ENCODE measurements around the gene DDX18. TPM values are rescaled to one million over a fixed set of nuclear protein-coding genes. Genes with fewer than 3 reads are reported as not detected.
"Not testable (repeated sequence)": the region's sequence is repeated elsewhere in the genome, so short reads cannot be mapped to it uniquely, and the experiment has no call there.

DDX18 gene
- total RNA-seq, 1 experiment from 2014 or later: 107 TPM

DNA sequence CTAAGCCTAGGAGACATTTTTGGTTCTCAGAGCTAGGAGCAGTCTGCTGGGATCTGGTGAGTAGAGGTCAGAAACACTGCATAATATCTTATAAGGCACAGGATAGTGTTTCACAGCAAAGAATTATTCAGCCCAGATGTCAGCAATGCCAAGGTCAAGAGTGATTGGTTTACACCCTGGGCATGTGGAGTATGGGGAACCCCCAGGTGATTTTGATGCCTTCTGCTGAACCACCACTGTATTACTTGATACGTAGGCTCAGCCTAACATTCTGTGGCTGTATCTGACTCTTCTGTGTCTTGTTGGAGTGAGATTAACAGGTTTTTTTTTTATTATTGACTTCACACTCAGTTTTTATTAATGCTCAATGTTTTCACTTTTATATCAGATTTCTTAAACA, 6.0 kb downstream of the DDX18 start (continued):
- TF ChIP-seq, protein P1, sequence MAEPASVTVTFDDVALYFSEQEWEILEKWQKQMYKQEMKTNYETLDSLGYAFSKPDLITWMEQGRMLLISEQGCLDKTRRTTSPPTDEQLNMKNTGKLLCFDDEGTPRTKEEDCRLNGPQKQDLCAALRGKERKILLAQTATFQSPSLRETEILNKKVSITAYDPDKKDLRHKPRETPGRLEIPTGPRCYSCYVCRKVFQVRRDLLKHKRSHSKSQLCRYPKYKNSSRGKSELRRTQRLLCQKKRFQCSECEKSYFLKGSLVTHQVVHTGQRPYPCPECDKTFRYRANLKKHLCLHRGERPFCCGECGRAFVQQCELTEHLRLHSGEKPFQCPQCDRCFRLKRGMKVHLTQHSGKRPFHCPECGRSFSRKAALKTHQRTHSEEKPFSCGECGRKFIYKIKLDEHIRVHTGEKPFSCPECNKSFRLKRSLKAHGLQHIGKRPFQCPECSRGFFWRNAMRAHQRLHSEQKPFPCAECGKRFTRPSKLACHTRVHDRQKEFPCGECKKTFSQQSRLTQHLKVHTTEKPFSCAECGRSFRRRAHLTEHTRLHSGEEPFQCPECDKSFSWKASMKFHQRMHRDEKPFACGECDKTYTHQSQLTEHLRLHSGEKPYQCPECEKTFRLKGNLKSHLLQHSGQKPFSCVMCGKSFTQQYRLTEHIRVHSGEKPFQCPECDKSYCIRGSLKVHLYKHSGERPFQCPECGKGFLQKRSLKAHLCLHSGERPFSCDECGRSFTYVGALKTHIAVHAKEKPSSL (CRISPR knock-in tag; conservative IDR thresholded peaks at IDR 0.05): no peak
- TF ChIP-seq SMAD3 (CRISPR knock-in tag; IDR thresholded peaks at IDR 0.05; ENCODE audit: borderline replicate concordance) (no peak), ZNF281 (CRISPR knock-in tag; IDR thresholded peaks at IDR 0.05) (no peak), ZNF317 (CRISPR knock-in tag; IDR thresholded peaks at IDR 0.05; ENCODE audit: borderline replicate concordance, low read depth) (no peak), KAT7 (CRISPR knock-in tag; IDR thresholded peaks at IDR 0.05; ENCODE audit: borderline replicate concordance) (no peak), TCF7 (CRISPR knock-in tag; IDR thresholded peaks at IDR 0.05; ENCODE audit: low read depth) (no peak), NFYB (CRISPR knock-in tag; conservative IDR thresholded peaks at IDR 0.05; ENCODE audit: low read depth) (no peak), NR1H2 (CRISPR knock-in tag; IDR thresholded peaks at IDR 0.05) (no peak), EMX1 (CRISPR knock-in tag; IDR thresholded peaks at IDR 0.05) (no peak), IRF2 (CRISPR knock-in tag; IDR thresholded peaks at IDR 0.05; ENCODE audit: borderline replicate concordance, low read depth) (no peak), MYBL2 (CRISPR knock-in tag; IDR thresholded peaks at IDR 0.05) (no peak)
- TF ChIP-seq, protein P2, sequence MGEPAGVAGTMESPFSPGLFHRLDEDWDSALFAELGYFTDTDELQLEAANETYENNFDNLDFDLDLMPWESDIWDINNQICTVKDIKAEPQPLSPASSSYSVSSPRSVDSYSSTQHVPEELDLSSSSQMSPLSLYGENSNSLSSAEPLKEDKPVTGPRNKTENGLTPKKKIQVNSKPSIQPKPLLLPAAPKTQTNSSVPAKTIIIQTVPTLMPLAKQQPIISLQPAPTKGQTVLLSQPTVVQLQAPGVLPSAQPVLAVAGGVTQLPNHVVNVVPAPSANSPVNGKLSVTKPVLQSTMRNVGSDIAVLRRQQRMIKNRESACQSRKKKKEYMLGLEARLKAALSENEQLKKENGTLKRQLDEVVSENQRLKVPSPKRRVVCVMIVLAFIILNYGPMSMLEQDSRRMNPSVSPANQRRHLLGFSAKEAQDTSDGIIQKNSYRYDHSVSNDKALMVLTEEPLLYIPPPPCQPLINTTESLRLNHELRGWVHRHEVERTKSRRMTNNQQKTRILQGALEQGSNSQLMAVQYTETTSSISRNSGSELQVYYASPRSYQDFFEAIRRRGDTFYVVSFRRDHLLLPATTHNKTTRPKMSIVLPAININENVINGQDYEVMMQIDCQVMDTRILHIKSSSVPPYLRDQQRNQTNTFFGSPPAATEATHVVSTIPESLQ (CRISPR knock-in tag; IDR thresholded peaks at IDR 0.05): no peak

- CTCF ChIA-PET: interaction anchor here (1.0 kb wide), 1 partner anchor 11 kb away, joined by 4 read pairs; the partner anchor contains the start of gene DDX18
- TF ChIP-seq TP53 (CRISPR knock-in tag; IDR thresholded peaks at IDR 0.05) (no peak), USF1 (CRISPR knock-in tag; IDR thresholded peaks at IDR 0.05) (no peak), ESRRA (CRISPR knock-in tag; IDR thresholded peaks at IDR 0.05; ENCODE audit: borderline replicate concordance) (no peak), FOXK1 (CRISPR knock-in tag; IDR thresholded peaks at IDR 0.05) (no peak), ZNF416 (CRISPR knock-in tag; IDR thresholded peaks at IDR 0.05) (no peak), FOXJ3 (CRISPR knock-in tag; IDR thresholded peaks at IDR 0.05; ENCODE audit: borderline replicate concordance) (no peak), KAT7 (CRISPR knock-in tag; IDR thresholded peaks at IDR 0.05; ENCODE audit: borderline replicate concordance) (no peak), RORB (CRISPR knock-in tag; IDR thresholded peaks at IDR 0.05) (no peak)
- TF ChIP-seq, protein P3, sequence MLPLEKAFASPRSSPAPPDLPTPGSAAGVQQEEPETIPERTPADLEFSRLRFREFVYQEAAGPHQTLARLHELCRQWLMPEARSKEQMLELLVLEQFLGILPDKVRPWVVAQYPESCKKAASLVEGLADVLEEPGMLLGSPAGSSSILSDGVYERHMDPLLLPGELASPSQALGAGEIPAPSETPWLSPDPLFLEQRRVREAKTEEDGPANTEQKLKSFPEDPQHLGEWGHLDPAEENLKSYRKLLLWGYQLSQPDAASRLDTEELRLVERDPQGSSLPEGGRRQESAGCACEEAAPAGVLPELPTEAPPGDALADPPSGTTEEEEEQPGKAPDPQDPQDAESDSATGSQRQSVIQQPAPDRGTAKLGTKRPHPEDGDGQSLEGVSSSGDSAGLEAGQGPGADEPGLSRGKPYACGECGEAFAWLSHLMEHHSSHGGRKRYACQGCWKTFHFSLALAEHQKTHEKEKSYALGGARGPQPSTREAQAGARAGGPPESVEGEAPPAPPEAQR (CRISPR knock-in tag; IDR thresholded peaks at IDR 0.05): no peak
- Mint-ChIP-seq H3K9me3 (no peaks in the 10 kb centered on the region), H3K4me1 (no peaks in the 10 kb centered on the region), H3K36me3 (peaks cover 97% of the 10 kb centered on the region), H3K4me3 (no peak overlapping the region), H3K27ac (no peak overlapping the region), H3K27me3 (ENCODE audit: low read depth) (no peaks in the 10 kb centered on the region)
- POLR2A ChIA-PET: interaction anchor here (0.7 kb wide), 1 partner anchor 11 kb away, joined by 3 read pairs; no protein-coding TSS in a partner anchor
- ATAC-seq (no peak), DNase-seq (ENCODE audit: low spot score) (no peak)
These were observed 10.9 kb downstream of the DDX18 start for GRCh38 chr2:117825437-117825836.

DNA sequence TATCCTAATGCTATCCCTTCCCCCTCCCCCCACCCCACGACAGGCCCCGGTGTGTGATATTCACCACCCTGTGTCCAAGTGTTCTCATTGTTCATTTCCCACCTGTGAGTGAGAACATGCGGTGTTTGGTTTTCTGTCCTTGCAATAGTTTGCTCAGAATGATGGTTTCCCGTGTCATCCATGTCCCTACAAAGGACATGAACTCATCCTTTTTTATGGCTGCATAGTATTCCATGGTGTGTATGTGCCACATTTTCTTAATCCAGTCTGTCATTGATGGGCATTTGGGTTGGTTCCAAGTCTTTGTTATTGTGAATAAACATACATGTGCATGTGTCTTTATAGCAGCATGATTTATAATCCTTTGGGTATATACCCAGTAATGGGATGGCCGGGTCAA, 13.0 kb downstream of the DDX18 start:
- H3K9me3 Mint-ChIP-seq; DNase-seq (ENCODE audit: low spot score); POLR2A ChIA-PET; ATAC-seq; H3K27me3 Mint-ChIP-seq (ENCODE audit: low read depth); H3K27ac Mint-ChIP-seq; CTCF ChIA-PET; H3K4me3 Mint-ChIP-seq; H3K4me1 Mint-ChIP-seq: not testable (repeated sequence)
- peaks cover 91% of the 10 kb centered on the region for H3K36me3 Mint-ChIP-seq

Data from WTC11 (cell line).